OCI-LY3 (cell line): Measurements from ENCODE around the gene CDKN2A.

Experiments
- CTCF ChIP-seq: fragments of 200-600, 300-600 bp; sonication (generic); IDR thresholded peaks from 2 replicates; pipeline ENCODE4 v1.5.1; 2014; ENCODE audit warnings: antibody characterized with exemption, low read length, low read depth
- EZH2phosphoT487 ChIP-seq: fragments of 200-600 bp; shearing (Covaris generic); IDR thresholded peaks from 2 replicates; pipeline ENCODE4 v1.6.1; 2018; ENCODE audit warnings: antibody characterized with exemption, mixed run types, low read depth

DNA sequence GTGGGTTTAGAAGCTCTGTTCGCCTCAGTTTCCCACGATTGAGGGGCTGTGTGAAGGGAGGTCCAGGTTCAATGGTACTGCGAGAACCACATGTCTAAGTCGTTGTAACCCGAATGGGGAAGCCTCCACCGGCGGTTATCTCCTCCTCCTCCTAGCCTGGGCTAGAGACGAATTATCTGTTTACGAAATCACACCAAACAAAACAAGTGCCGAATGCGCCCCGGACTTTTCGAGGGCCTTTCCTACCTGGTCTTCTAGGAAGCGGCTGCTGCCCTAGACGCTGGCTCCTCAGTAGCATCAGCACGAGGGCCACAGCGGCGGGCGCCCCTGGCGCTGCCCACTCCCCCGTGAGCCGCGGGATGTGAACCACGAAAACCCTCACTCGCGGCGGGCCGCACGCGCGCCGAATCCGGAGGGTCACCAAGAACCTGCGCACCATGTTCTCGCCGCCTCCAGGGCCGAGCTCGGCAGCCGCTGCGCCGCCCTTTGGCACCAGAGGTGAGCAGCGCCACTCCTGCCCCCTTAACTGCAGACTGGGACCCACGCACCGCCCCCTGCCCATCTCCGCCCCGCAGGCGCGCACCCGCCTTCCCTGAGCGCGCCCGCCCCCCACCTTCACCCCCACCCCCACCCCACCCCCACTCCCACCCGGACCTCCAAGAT, at the start of gene CDKN2A:
- TF ChIP-seq CTCF = no peak
- TF ChIP-seq EZH2phosphoT487 = no peak
